ENCODE measurements around the gene PDSS2.
"Not testable (repeated sequence)": the region's sequence is repeated elsewhere in the genome, so short reads cannot be mapped to it uniquely, and the experiment has no call there.

- TF ChIP-seq REST (IDR thresholded peaks at IDR 0.05; ENCODE audit: borderline replicate concordance); RAD21 (conservative IDR thresholded peaks at IDR 0.05); CTCF (IDR thresholded peaks at IDR 0.05; ENCODE audit: poor library complexity, severe bottlenecking); SMC3 (conservative IDR thresholded peaks at IDR 0.05; ENCODE audit: poor library complexity); POLR2AphosphoS5 (IDR thresholded peaks at IDR 0.05); EZH2 (IDR thresholded peaks at IDR 0.05; ENCODE audit: borderline replicate concordance, insufficient read depth, low read length, poor library complexity, severe bottlenecking); TAF1 (IDR thresholded peaks at IDR 0.05; ENCODE audit: low read depth); EP300 (conservative IDR thresholded peaks at IDR 0.05; ENCODE audit: poor library complexity, severe bottlenecking); MXI1 (conservative IDR thresholded peaks at IDR 0.05; ENCODE audit: poor library complexity, severe bottlenecking): not testable (repeated sequence)
Measured at GRCh38 chr6:107305994-107306393, 153.4 kb downstream of the PDSS2 start.
